GM19468 (cell line): ENCODE measurements around the gene N4BP2L2.
A peak's percentile ranks its signal among the peaks of the same experiment; 100 is the strongest.

Experiments used
- ATAC-seq: cut with Tn5 transposase; IDR thresholded peaks from one replicate; pipeline ENCODE4 v1.9.1; 2021; ENCODE audit warnings: mild to moderate bottlenecking, moderate library complexity, moderate number of reproducible peaks; ENCODE audit not compliant: unreplicated experiment; ENCODE audit errors: extremely low read depth

Gene N4BP2L2

DNA sequence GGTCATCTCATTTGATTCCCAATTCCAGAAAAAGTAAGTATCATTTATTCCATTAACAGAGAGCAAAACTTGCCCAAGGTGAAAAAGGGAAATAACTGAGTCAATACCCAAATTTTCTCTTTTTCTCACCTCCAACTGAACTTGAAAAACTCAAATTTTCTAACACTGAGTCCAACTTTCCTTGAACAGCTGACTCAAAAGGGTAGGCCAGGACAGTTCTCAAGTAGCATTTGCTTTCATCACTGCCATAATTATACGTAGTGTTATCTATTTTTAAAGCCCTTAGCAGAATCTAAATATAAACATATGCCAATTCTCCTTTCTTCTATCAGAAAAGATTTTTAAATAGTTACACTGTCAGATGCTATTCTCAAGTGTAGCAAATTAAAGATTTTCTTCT, 3.5 kb downstream of the N4BP2L2 start:
- no peak for ATAC-seq

DNA sequence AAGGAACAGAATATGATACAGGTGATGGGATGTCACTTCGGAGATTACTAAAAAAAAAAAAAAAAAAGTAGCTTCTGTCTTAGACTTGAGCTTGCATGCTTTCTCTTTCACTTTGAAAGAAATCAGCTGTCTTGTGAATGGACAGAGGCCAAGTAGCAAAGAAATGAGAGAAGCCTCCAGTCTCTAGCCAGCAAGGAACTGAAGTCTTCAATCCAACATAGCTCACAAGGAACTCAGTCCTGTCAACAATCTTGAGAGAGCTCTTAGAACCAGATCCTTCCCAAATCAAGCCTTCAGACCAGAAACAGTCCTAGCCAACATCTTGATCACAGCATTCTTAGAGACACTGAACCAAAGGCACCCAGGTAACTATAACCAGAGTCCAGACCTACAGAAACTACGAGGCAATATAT, 7.7 kb downstream of the N4BP2L2 start:
- ATAC-seq: peak; percentile 78

DNA sequence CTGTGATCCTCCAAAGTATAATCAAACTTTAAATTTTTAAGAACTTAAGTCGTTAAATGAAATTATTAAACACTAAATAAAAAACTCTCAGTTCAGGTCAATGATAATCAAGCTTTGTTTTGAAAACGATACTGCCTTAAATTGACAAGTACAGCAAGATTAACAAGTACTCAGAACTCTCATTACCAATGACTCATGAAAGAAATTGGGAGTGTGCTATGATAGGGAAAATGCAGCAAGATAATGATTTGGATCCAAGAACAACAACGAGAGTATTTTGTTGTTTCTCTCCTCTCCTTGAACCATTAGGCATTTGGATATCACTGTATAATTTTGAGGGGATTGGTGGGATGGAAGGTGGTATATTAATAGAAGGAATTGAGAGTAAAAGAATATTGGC, 10.2 kb downstream of the N4BP2L2 start:
- no peak for ATAC-seq

DNA sequence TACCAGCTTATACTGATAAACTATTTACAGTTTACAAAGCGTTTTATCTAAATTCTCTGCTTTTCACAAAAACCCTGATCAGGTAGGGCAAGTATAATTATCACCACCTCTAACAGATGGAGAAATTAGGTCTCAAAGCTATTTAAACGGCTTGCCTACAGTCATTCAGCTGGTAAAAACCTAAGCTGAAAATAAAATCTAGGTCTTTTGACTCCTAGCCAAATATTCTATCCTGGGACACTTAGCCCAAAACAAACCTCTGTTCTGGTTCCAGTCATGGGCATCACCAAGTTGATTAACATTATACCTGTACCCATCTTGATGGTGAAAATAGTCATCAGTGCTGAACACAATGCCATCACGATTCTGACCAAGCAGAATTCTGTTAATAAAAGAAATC, 11.4 kb downstream of the N4BP2L2 start:
- no peak for ATAC-seq

DNA sequence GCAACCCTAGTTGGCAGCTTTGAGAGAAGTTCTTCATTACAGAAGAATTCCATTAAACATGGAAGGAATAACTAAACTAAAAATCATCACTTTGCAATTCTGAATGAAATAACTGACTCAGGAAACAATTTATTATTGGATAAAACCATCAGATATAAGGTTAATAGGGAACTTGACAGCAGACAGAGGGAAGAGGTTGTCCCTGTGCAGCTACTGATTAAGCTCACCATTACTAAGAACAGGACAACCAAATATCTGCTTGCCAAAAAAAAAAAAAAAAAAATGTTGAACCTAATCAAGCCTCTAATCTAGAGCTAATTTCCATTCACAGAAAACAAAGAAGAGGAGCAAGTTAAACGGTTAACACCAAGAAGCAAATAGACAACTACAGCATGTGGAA, 12.8 kb downstream of the N4BP2L2 start:
- ATAC-seq: no peak

DNA sequence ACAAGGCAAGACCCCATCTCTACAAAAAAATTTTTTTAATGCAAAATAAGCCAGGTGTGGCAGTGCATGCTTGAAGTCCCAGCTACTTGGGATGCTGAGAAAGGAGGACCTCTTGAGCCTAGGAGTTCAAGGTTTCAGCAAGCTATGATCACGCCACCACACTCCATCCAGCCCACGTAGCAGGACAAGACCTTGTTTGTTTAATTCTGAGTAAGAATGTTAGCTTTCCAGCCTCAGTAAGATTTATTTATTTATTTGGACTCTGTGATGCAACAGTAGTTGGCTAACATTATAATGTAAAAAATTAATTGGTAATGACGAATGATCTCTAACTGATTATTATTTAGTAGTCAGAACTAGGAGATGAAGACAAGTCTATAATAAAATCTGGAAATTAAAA, 23.3 kb downstream of the N4BP2L2 start:
- ATAC-seq: no peak

DNA sequence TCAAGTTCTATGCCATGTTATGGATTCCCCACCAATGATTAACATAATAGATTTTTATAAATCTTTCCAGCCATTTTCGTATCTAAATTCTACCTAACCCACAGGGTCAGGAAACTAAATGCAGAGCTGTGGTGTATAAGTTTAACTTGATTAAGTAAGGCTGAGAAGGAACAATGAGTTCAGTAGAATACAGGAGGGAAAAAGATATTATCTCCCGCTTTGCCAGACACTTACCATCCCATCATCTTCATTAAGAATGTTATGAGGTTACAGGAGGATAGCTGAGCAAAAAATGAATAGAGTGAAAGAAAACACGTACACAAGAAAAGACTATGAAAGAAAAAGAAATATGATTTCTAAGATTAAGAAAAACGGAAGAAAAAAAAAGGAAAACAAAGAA, 27.1 kb downstream of the N4BP2L2 start:
- ATAC-seq: no peak

DNA sequence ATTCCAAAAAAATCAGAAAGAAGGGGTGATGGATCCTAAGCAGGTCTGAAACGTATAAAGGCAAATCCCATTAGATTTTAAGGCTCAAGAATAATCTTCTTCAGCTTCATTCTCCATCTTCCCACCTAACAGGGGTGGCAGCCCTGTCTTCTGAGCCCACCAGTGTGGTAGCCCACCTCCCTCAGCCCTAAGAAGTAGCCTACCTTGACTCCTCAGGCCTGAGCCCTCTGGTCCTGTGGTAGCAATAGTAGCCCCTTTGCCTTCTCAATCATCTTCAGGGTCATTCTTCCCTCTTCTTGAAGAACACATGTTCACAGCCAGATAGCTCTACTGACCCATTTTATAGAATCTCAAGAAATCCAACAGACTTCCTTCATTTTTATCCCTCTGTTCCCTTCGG, 33.7 kb downstream of the N4BP2L2 start:
- no peak for ATAC-seq

DNA sequence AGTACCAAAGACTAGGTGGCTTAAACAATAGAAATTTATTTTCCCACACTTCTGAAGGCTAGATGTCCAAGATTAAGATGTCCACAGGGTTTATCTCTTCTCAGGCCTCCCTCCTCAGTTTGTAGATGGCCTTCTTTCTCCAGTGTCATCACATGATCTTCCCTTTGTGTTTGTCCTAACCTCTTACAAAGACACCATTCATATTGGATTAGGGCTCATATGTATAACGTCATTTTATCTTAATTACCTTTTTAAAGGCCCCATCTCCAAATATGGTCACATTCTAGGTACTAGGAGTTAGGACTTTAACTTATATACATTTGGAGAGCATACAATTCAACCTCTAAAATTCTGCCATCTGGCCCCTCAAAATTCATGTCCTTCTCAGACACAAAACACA, 34.3 kb downstream of the N4BP2L2 start:
- ATAC-seq: no peak

DNA sequence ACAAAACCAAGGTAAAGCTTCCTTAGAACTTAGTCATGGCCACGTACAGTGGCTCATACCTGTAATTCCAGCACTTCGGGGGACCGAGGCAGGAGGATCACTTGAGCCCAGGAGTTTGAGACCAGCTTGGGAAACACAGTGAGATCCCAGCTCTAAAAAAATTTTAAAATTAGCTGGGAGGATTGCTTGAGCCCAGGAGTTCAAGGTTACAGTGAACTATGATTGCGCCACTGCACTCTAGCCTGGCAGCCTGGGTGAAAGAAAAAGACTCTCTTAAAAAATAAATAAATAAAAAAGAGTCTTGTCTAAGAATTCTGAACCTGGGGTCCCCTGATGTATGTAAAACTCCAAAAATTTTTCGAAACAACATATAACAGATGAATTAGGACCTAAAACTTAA, 34.9 kb downstream of the N4BP2L2 start:
- ATAC-seq: no peak

DNA sequence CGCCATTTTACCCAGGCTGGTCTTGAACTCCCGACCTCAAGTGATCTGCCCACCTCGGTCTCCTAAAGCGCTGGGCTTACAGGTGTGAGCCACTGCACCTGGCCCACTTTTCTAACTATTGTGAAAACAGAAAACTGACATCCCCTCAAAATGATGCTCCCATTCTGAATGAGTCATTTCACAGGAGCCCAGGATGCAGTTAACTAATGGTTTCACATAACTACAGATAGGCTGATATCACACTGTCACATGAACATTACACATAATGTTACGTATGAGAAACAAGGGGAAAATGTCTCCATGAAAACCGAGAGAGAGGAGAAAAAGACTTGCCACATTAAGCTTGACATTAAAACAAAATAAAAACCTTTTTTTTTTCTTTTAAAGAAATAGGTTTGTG, 37.5 kb downstream of the N4BP2L2 start:
- no peak for ATAC-seq

DNA sequence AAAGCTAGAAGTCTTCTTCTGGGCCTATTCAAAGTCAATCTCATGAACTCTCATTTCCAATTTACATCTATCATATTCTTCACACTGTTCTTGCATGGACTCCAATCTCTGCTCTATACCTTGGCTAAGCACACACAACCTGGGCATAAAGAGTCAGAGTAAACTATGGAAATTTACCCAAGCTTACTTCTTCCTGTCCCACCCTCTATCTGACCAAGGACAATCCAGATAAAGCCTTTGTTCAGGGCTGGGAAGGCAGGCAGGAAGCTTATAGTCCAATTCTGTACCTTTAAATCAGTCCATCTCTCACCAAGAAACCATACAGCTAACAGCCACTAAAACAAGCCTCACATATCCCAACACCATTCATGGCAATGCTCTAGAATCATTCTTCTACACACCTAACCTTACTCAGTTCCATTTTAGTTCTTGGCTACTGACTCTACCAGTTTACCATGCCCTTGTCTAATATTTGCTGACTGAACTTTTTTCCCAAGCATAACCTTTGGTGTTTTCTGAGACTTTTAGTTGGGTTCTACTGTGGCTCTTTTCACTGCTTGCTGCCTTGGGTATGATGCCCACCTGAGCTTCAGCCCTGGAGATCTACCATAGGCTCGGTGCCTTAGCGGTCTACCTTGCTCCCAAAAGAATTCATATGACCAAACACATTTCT, 38.9 kb downstream of the N4BP2L2 start:
- no peak for ATAC-seq

DNA sequence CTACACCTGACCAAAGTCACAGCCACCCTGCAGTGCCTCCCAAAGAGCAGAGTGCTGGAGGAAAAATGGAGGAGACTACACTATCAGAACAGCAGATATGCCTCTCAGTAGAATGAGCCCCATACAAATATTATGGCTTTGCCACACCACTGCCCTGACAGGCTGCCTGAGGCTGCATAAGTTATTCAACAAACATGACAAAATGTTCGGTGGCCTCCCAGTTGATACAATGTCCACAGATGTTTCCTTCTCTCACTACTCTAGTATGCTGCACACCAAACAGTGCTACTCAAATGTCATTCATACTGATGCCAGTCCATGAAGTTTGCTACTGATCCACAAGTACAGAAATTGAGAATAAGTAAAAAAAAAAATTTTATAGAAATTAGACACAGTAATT, 41.0 kb downstream of the N4BP2L2 start:
- no peak for ATAC-seq

DNA sequence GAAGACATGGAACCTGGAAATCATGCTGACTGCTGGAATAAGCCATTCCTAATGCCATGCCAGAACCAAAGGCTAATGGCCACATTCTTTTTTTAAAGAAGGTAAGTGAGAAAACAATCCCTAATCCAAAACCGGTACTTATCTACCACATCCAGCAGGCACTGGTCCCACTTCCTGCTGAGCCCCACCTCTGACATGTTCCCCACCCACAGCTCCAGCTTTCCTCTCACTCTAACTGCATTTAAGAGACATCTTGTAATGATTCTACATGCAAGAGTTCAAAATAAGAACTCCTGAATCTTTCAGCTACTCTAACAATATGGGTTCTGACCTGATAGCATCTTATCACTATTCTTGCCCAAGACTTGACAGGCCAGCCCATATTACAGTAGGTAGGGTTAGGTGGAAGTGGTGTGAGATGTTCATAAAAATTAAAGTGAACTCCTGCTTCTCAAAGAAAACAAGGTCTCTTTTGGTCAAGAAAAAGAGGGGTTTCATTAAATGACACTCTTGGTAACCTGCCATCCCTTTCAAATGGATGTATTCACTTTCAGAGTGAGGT, 41.9 kb downstream of the N4BP2L2 start:
- no peak for ATAC-seq

DNA sequence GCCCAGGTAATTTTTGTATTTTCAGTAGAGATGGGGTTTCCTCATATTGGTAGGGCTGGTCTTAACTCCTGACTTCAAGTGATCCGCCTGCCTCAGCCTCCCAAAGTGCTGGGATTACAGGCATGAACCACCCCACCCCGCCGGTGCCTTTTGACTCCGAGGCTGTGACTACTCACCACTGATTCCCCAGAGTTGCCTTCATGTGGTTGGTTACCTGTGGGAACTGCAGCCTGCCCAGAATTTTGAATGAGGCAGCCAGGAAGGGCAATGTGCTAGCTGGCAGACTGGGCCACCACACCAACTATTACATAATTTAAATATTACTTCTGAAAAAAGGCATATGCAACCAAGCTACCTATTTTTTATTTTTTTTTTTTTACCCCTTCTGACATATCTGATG, 42.8 kb downstream of the N4BP2L2 start:
- ATAC-seq: no peak

DNA sequence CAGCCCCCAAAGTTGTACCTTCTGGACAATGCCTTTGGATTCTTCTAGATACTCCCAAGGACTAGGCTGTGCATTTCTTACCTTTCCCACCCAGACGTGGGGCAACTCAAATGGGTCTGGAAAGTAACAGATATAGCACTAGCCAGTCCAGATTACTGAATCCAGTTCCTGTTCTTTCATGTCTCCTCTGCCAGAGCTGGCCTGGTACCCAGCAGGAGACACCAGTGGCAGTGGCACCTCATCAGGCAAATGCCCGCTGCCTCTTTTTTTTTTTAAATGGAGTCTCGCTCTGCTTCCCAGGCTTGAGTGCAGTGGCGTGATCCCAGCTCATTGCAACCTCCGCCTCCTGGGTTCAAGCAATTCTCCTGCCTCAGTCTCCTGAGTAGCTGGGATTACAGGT, 43.2 kb downstream of the N4BP2L2 start:
- ATAC-seq: no peak

DNA sequence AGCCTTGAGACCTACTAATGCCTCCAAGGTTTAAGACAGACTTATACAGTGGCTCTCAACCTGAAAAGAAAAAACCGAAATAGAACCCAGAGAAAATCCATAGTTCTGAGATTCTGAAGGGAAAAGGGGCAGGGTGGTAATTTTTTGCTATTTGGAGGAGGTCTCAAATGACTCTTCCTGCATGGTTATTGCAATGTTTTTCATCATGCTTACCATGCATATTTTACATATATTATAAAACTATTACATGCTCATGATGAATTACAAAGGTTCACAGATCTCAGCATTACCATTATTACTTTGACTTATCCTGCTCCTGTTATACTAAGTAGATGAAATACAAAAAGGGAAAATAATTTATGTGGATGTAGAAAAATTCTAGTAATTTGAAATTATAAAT, 47.6 kb downstream of the N4BP2L2 start:
- ATAC-seq: no peak

DNA sequence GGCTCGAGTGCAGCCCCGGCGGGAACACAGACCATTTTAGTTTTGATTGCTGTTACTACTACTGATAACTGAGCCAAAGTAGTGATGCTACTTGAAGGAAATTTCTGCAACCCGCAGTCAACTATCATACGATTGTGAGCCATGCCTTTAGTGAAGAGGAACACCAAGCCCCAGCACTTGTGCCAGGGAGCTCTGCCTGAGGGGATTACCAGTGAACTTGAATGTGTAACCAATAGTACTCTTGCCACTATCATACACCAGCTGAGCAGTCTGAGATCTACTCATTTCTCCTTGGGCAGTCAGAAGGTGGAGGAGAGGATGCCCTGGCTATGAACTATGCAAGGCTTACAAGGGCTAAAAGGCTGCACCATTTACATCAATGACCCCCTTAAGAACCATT, 61.7 kb downstream of the N4BP2L2 start:
- ATAC-seq: no peak

DNA sequence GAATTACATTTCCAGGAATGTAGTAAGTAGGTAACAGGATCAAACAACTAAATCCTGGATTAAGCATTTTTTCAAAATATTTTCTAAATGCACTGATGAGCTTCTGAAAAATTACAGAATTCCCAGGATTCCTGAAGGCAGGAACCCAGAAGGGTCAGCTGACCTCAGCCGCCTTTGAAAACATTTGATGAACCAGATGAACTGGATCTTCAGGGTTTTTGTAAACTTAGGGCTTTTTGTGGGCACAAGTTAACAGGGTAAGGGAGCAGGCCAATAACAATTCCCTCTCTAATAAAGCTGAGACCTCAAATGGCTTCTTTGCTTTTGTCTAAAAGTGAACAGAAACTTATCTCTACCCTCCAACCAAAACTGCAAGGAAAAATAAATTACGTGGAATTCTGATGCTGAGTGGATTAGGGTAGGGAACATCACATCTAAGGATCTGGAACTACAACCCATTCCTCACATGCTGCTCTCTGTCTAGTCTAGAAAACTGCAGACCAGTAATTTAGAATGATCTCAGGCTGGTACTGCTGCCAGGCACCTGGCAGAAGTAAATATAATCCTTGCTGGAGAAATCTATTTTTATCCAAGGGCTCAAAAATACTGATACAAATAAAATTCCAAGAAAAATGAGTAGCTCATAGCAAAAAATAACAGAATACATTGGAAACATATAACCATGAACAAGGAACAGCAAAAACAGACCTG, 62.4 kb downstream of the N4BP2L2 start:
- ATAC-seq: no peak

DNA sequence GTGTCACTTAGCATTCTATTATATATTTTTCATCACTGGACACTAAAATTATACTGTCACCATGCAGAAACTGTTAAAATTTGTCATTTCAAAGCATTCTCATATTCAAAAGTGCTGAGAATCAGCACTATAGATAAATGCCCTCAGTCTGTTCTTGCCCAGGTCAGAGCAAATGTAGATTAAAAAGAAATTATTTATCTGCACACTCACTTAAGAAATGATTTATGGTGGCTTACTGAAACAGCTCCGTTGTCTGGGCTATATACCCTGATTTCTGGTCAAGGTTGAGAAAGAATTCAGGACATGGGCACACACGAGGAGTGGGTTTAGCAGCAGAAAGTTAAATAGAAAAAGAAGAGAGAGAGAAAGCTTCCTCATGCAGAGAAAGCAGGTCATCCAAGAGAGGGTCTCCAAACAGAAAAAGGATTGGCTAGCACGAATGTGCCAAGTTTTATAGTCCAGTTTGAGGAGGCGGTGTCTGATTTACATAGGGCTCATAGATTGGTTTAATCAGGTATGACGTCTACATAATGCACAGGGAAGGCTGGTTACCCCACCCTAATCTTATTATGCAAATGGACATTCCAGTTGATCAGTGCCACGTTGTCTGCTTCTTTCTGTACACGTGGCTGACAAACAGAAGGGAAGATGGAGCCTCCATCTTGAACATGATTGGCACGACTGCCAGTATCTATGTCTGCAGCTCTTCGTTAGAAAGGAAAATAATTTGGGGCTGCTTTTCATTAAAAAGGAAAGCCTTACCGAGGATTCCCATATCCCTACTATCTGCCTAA, 63.4 kb downstream of the N4BP2L2 start:
- ATAC-seq: no peak

DNA sequence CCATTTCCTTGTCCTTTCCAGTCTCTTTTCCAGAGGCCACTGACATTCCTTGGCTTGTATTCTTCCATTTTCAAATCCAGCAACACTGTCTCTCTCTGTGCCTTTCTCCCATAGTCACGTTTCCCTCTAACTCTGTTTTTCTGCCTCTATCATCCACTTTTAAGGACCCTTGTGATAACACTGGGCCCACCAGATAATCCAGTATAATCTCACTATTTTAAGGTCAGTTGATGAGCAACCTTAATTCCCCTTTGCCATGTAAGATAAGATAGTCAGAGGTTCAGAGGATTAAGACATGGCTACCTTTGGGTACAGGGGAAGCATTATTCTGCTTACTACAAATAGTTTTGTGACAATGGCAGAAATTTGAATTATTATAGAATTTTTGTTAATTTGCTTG, 64.9 kb downstream of the N4BP2L2 start:
- ATAC-seq: no peak
